HG03521 (cell line): ENCODE data around the gene MTX3.

Experiments
- ATAC-seq: cut with Tn5 transposase; IDR thresholded peaks from one replicate; pipeline ENCODE4 v1.9.1; 2021; ENCODE audit warnings: mild to moderate bottlenecking, moderate library complexity; ENCODE audit not compliant: unreplicated experiment

The MTX3 gene, protein sequence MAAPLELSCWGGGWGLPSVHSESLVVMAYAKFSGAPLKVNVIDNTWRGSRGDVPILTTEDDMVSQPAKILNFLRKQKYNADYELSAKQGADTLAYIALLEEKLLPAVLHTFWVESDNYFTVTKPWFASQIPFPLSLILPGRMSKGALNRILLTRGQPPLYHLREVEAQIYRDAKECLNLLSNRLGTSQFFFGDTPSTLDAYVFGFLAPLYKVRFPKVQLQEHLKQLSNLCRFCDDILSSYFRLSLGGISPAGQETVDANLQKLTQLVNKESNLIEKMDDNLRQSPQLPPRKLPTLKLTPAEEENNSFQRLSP

GRCh38 chr5:79990598-79991507 lies at the start of gene MTX3:
TSS of gene MTX3 (minus strand) at chr5:79991262. CDS start at chr5:79991238, 24 bp downstream.
- ATAC-seq, result peak; percentile 88

DNA sequence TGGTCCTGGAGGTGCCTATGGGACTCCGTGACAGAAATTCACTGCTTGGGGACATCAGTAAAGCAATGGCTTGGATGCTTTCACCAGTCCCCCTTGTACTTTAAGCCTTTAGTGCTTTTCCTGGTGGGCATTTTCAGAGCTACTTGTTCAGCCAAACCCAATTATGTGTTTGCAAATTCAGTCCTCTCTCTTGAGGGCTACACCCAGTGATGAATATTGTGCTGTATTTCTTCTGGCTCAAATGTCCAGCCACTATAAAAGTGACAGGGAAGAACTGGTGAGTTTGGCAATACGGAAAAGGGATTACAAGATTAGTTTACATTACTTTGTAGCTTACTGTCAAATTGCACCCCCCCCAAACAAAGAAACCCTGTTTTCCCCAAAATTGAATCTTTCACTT lies 48.6 kb upstream of the MTX3 start:
- no peak for ATAC-seq

- no peak for ATAC-seq
Measured at GRCh38 chr5:80037366-80037765, 46.3 kb upstream of the MTX3 start.

- ATAC-seq, result no peak
Measured at GRCh38 chr5:80036615-80037014, 45.6 kb upstream of the MTX3 start.

DNA sequence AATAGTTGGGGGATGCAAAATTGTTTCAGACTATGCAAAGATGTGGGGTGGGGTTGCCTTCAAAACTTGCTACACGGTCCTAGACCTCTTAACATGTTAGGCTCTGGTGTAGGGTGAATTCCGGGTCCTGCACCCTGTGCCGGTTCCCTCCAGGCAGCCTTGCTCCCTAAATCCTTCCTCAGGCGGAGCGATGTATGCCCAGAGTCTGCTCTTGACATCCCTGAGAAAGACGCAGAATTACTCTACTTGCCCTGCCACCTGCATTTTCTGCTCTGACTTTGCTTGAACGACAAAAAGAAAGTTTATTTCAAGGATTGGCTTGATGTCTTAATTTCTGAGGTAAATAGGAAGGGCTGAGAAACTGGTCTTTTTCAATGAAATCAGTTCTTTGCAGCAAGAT lies 44.8 kb upstream of the MTX3 start:
- ATAC-seq, result no peak

- no peak for ATAC-seq
Measured at GRCh38 chr5:80034962-80035821, 44.1 kb upstream of the MTX3 start, which contains the start of gene THBS4. TSS of gene THBS4 (plus strand) at chr5:80035348. CDS start at chr5:80035538, 190 bp downstream.

DNA sequence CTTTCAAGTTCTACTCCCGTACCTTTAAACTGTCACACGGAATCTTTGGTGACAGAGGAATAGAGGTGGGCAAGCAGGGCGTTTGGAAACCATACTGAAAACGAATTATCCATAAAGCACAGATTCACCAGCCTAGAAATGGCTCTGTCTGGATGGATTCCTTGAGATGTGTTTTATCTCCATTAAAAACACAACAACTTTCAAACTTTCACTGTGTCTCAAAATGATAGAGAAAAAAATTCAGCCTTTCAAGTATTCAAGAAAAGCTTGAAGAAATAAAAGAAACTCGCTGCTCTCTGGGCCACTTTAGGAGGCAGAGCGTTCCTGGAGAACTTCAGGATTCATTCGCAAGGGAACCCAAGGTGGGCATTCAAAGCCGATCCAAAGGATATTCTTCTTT lies 43.5 kb upstream of the MTX3 start:
- ATAC-seq, result no peak

- ATAC-seq, result no peak
Measured at GRCh38 chr5:80033513-80033912, 42.5 kb upstream of the MTX3 start.

DNA sequence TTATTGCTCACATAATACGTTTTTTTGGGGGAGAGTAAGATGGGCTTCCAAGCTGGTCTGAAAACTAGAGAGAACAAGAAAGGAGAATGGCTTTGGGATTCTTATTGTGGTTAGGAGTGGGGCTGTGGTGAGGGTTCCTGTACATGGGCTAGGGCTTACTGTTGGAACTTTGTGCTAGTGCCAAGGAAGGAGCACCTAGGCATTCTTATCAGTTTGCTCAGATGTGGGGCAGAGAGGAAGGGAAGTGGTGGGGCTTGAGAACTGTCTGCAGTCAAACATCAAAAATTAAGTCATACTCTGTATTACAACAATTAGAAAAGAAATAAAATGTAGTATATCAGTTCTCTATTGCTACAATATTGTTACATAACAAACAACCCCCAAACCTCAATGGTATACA lies 40.0 kb upstream of the MTX3 start:
- no peak for ATAC-seq

GRCh38 chr5:80026841-80027240 lies 35.8 kb upstream of the MTX3 start:
- ATAC-seq, result no peak

DNA sequence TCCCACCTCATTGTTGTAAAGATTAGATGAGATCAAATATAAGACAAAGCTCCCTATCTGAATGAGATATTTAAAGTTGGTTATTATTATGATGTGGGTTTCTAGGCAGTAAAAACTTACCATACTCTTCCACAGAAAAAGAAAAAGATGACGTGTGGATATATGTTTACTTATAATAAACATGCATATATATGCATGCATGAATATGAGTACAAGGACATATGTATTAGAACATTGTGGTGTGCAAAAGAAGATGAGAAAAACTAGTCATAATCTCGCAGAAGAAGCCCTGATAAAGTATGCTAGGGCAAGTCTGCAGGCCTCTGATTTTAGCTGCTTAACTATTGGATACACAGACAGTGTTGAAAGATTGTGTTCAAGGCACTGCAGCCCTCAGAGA lies 34.0 kb upstream of the MTX3 start:
- ATAC-seq, result no peak

- no peak for ATAC-seq
Measured at GRCh38 chr5:80010754-80011392, 19.8 kb upstream of the MTX3 start.

DNA sequence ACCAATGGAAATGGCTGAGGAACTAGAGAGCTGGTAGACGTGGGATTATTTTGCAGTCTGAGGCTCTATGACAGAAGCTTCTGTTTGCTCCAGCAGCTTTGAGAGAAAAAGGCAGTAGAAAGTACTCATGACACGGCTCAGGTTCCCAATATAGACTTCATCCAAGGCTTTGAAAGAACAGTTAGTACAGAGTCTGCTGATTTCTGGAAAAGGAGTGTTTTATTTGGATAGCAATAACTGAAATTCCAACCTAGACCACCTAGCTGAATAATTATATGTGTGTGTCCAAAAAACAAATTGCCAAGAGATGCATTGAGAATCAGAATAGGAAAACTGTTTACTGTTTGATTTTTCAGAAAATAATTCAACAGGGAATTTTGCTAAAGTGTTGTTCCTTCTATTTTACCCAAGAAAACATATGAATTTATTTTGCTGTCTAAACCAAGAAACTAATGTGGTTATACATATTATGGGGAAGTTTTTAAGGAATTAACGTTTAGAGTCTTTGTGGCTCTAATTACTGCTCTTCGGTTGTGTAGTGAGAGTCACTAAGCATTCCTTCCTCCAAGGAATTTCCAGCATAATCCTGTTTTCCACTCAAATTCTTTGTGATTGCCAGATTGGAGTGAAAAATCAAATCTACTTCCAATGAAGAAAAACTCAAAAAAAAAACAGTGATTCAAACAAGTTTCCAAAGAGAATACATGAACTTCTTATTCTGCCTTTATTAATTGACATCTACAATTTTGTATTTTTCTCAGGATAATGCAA lies 18.1 kb upstream of the MTX3 start:
- ATAC-seq, result no peak

GRCh38 chr5:80002677-80003076 lies 11.6 kb upstream of the MTX3 start:
- ATAC-seq, result no peak

DNA sequence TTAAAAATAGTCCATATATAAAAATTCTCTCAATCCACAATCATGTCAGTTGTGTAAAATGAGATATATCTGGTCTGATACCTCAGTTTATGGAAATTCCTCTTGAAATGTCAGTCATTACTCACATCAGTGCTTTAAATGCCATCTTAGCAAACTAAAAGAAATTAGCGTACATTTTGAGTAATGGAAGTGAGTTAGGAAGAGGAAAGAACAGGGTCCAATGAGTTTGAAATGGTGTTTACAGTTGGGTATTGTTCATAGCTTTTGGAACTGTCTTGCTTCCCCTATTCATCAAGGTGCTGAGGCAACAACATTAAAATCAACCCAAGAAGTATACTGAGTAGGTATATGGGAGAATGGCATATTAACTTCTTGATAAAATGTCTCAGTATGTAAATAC lies 8.7 kb upstream of the MTX3 start:
- ATAC-seq, result no peak

DNA sequence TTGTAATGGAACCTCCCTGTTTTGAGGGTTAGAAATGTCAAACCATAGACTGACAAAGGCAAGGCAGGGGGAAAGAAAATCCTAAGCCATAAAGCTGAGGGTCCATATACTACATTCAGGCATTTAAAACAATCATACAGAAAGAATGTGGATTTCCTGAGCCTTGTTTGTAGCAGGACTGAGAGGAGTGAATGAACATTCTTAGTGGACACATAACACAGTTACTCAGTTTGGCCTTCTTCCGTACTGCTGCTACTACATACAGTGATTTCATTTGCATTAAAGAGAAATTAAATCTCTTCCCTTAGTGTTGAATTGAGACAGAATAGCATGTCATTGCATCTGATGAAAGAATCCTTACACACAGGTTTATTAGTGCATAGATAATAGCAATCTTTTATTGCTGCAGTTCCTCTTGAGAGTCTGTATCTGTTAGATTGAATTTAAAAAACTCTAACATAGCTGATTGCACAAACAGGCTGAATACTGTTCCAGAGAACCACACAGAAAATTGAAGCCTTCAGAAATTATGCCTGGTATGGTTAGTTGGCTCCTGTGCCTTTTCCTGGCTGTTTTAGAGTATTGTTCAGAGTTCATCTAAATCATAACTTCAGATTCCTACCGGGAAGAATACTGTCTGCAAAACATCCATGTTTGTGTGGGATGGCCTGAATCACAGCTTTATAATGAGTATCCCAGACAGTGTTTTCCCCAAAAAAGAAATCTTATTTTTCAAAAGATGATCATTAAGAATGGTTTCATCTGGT lies 2.0 kb upstream of the MTX3 start:
- no peak for ATAC-seq

DNA sequence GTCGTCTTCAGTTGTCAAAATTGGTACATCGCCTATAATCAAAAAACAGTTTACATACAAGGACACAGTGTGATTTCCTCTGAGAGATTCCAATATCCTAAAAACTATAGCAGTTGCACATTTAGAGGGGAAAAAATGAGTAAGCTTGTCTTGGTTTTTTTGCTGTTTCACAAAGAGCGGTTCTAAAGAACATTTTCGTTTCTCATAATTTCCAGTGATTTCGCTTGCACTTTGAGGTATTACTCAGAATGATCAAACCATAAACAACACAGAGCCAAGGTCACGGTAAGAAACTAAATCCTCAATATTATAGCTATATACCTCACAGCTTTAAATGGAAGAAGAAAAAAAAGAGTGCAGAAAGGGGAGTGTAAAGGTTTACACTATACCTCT lies 861 bp downstream of the MTX3 start:
- peak; percentile 40 for ATAC-seq

- no peak for ATAC-seq
Measured at GRCh38 chr5:79986260-79986659, 4.8 kb downstream of the MTX3 start.

- ATAC-seq, result no peak
Measured at GRCh38 chr5:79985288-79985687, 5.8 kb downstream of the MTX3 start.
